A549 (cell line): Measurements from ENCODE around the gene ARHGAP26. TPM values are rescaled to one million over a fixed set of nuclear protein-coding genes. Genes with fewer than 3 reads are reported as not detected.

Experiments
- ATAC-seq, 2 experiments: fragments of 200-7000 bp in 1 of 2; fragments of >200 bp in 1 of 2; cut with Nextera tagmentation in 1 of 2; cut with Tn5 transposase in 1 of 2; 3 replicates each; pipeline versions ENCODE4 v1.8.0 to v1.9.1; 2018 to 2020; ENCODE audit warnings: mild to moderate bottlenecking in 1 of 2, moderate library complexity in 1 of 2
- CTCF ChIA-PET: fragments of 300-600 bp; sonication (Branson Sonifier 250); formaldehyde crosslinking; extraction: SDS; loops from one replicate; lab custom pipeline; 2021; ENCODE audit warnings: antibody characterized with exemption, inconsistent platforms; lab: Yijun Ruan, JAX
- POLR2A ChIA-PET: fragments of 350-600 bp; formaldehyde crosslinking; extraction: SDS; loops from one replicate; lab custom pipeline; 2021; ENCODE audit warnings: antibody characterized with exemption, inconsistent platforms; lab: Yijun Ruan, JAX
- DNase-seq, 2 experiments: peaks; one replicate each; pipeline versions ENCODE4 v3.0.0 to v3.0.0-alpha.2; 2011 to 2016; ENCODE audit warnings: low read depth in 1 of 2, low spot score in 1 of 2
- FAIRE-seq: peaks from 2 replicates; lab custom pipeline; 2011; peaks lifted over from hg19 to GRCh38; lab: Jason Lieb, UNC
- H3K27ac ChIP-seq, 2 experiments: fragments of >200 bp; sonication (Bioruptor Twin); formaldehyde crosslinking; 3 replicates each; pipeline ENCODE4 v1.5.1; 2016 to 2017
- H3K4me1 ChIP-seq: fragments of >200 bp; sonication (Bioruptor Twin); formaldehyde crosslinking; 3 replicates; pipeline ENCODE4 v1.6.1; 2016
- H3K4me2 ChIP-seq: fragments of >200 bp; sonication (Bioruptor Twin); formaldehyde crosslinking; 3 replicates; pipeline ENCODE4 v1.6.1; 2016
- H3K4me3 ChIP-seq: fragments of >200 bp; sonication (Bioruptor Twin); formaldehyde crosslinking; 3 replicates; pipeline ENCODE4 v1.5.1; 2016
- H3K9me3 ChIP-seq: fragments of >200 bp; sonication (Bioruptor Twin); formaldehyde crosslinking; 3 replicates; pipeline ENCODE4 v1.6.1; 2016
- BHLHE40 ChIP-seq: IDR thresholded peaks from 2 replicates; pipeline ENCODE4 v1.6.1; 2012; ENCODE audit warnings: low read depth, low read length, inconsistent platforms
- CBX8 ChIP-seq: fragments of 200-600 bp; sonication (generic); IDR thresholded peaks from 2 replicates; pipeline ENCODE4 v1.6.1; 2016
- CHD2 ChIP-seq: fragments of 150-350 bp; IDR thresholded peaks from 2 replicates; pipeline ENCODE4 v1.6.1; 2014; ENCODE audit warnings: low read length; ENCODE audit not compliant: partially characterized antibody
- CTCF ChIP-seq: fragments of >200 bp; sonication (Bioruptor Twin); formaldehyde crosslinking; IDR thresholded peaks from 3 replicates; pipeline ENCODE4 v1.5.1; 2016
- EHMT2 ChIP-seq: fragments of 200-600 bp; sonication (generic); IDR thresholded peaks from 2 replicates; pipeline ENCODE4 v1.6.1; 2016; ENCODE audit warnings: antibody characterized with exemption, low read depth, mild to moderate bottlenecking, moderate library complexity
- ESRRA ChIP-seq: fragments of 150-350 bp; IDR thresholded peaks from 2 replicates; pipeline ENCODE4 v1.6.1; 2014; ENCODE audit warnings: mild to moderate bottlenecking, low read length, borderline replicate concordance
- FOSB ChIP-seq: fragments of 250-450 bp; sonication (Bioruptor Pico); IDR thresholded peaks from 2 replicates; pipeline ENCODE4 v1.5.0; 2020; ENCODE audit warnings: mild to moderate bottlenecking, moderate library complexity
- HOXB13 ChIP-seq: fragments of 250-450 bp; sonication (Bioruptor Pico); IDR thresholded peaks from 2 replicates; pipeline ENCODE4 v1.5.0; 2020; ENCODE audit warnings: low read depth, mild to moderate bottlenecking, moderate library complexity
- KDM1A ChIP-seq: fragments of 200-600 bp; sonication (generic); IDR thresholded peaks from 2 replicates; pipeline ENCODE4 v1.6.1; 2016; ENCODE audit warnings: low read depth, mild to moderate bottlenecking
- MAFK ChIP-seq: fragments of 450-650 bp; IDR thresholded peaks from 2 replicates; pipeline ENCODE4 v1.6.1; 2014; ENCODE audit not compliant: partially characterized antibody
- MAZ ChIP-seq: fragments of 150-350 bp; IDR thresholded peaks from 2 replicates; pipeline ENCODE4 v1.6.1; 2014; ENCODE audit warnings: antibody characterized with exemption, low read depth, low read length, borderline replicate concordance
- NFE2L2 ChIP-seq: fragments of 150-350 bp; conservative IDR thresholded peaks from 2 replicates; pipeline ENCODE4 v1.6.1; 2014; ENCODE audit warnings: low read length
- NR3C1 ChIP-seq: fragments of >200 bp; sonication (Bioruptor Twin); formaldehyde crosslinking; IDR thresholded peaks from 3 replicates; pipeline ENCODE4 v1.6.1; 2017
- PBX3 ChIP-seq: IDR thresholded peaks from 2 replicates; pipeline ENCODE4 v1.6.1; 2012
- PHF8 ChIP-seq: fragments of 200-600 bp; sonication (generic); IDR thresholded peaks from 2 replicates; pipeline ENCODE4 v1.6.1; 2016; ENCODE audit warnings: low read depth, mild to moderate bottlenecking, antibody characterized with exemption, moderate library complexity, borderline replicate concordance
- POLR2A ChIP-seq: IDR thresholded peaks from 2 replicates; pipeline ENCODE4 v1.6.1; 2012; ENCODE audit warnings: mild to moderate bottlenecking, low read length
- RAD21 ChIP-seq, 2 experiments: fragments of >200 bp in 1 of 2; sonication (Bioruptor Twin) in 1 of 2; formaldehyde crosslinking in 1 of 2; IDR thresholded peaks in 1 of 2; conservative IDR thresholded peaks in 1 of 2; 2 replicates in 1 of 2; 3 replicates in 1 of 2; pipeline ENCODE4 v1.6.1; 2012 to 2018; ENCODE audit warnings: inconsistent platforms in 1 of 2
- RCOR1 ChIP-seq: fragments of 150-350 bp; IDR thresholded peaks from 2 replicates; pipeline ENCODE4 v1.6.1; 2014; ENCODE audit warnings: antibody characterized with exemption, low read length, low read depth
- SMC3 ChIP-seq: fragments of >200 bp; sonication (Bioruptor Twin); formaldehyde crosslinking; IDR thresholded peaks from 3 replicates; pipeline ENCODE4 v1.6.1; 2018; ENCODE audit warnings: inconsistent platforms
- TP53 ChIP-seq: fragments of 250-450 bp; sonication (Bioruptor Pico); IDR thresholded peaks from 2 replicates; pipeline ENCODE4 v1.5.0; 2021; ENCODE audit warnings: mild to moderate bottlenecking, moderate library complexity
- USF2 ChIP-seq: fragments of 450-650 bp; IDR thresholded peaks from 2 replicates; pipeline ENCODE4 v1.6.1; 2014; ENCODE audit warnings: antibody characterized with exemption
- ZNF302 ChIP-seq: fragments of 250-450 bp; sonication (Bioruptor Pico); IDR thresholded peaks from 2 replicates; pipeline ENCODE4 v1.9.0; 2021; ENCODE audit warnings: inconsistent platforms, mild to moderate bottlenecking, moderate library complexity
- WGBS: methylation state at CpG from one replicate; pipeline ENCODE4 v1.1.6; 2017; ENCODE audit errors: missing lambda C conversion rate; 5-methylcytosine and 5-hydroxymethylcytosine counted together
- polyA plus RNA-seq, 4 experiments: library from polyadenylated mRNA; depleted of rRNA in 3 of 4; stranded (reverse); fragments of >200 nt; fragmentation: RNase III in 1 of 4; extraction: RNeasy Plus Mini Kit Qiagen cat#74134 plus additional on column Dnase treatment in 1 of 4; gene quantifications; 2 replicates in 3 of 4; 3 replicates in 1 of 4; pipeline ENCODE4 v1.2.3, GENCODE V29; 2011 to 2017

The ARHGAP26 gene
- polyA plus RNA-seq, 2 of the 4 experiments (the other 2 are of a cell fraction) = 6.6 to 19.1 TPM

- FAIRE-seq (no peak), ATAC-seq (no peak), DNase-seq (no peak)
- WGBS = 83% methylated on average over 2 of the region's 2 CpGs
- no peak overlapping the region for H3K27ac ChIP-seq
- no peak for TF ChIP-seq HOXB13 (CRISPR knock-in tag)
- TF ChIP-seq PHF8 = no peak
- TF ChIP-seq FOSB = no peak
- TF ChIP-seq CHD2 = no peak
- no peak for TF ChIP-seq RAD21 (conservative IDR thresholded peaks at IDR 0.05 in 1 of 2, IDR thresholded peaks at IDR 0.05 in 1 of 2)
- no peak for TF ChIP-seq CBX8
- no peak for TF ChIP-seq CTCF
- no peak for TF ChIP-seq BHLHE40
- no peak for TF ChIP-seq POLR2A
- TF ChIP-seq MAFK = no peak
- no peak for TF ChIP-seq NFE2L2
- no peak for TF ChIP-seq SMC3
- TF ChIP-seq PBX3 = no peak
- TF ChIP-seq TP53 (CRISPR knock-in tag) = no peak
- no peak for TF ChIP-seq EHMT2
- no peak for TF ChIP-seq KDM1A
- TF ChIP-seq NR3C1 = no peak
- H3K9me3 ChIP-seq = no peaks in the 10 kb centered on the region
- no peak overlapping the region for H3K4me3 ChIP-seq
- ChIA-PET CTCF (interaction anchor here (8.1 kb wide), 1 partner anchor 18 kb away, joined by 133 read pairs; no protein-coding TSS in a partner anchor), POLR2A (no interaction called here)
- no peak overlapping the region for H3K4me2 ChIP-seq
- 0 out of 3 replicates have a peak, but pooled peaks cover 6% of the 10 kb centered on the region for H3K4me1 ChIP-seq
Measured at GRCh38 chr5:142894315-142894714, 124.1 kb downstream of the ARHGAP26 start.

- DNase-seq (no peak), FAIRE-seq (no peak), ATAC-seq (no peak)
- CTCF ChIA-PET = interaction anchor here (1.4 kb wide), 1 partner anchor 14 kb away, joined by 5 read pairs; no protein-coding TSS in a partner anchor
- POLR2A ChIA-PET = no interaction called here
- no peak for TF ChIP-seq MAFK
- no peak for TF ChIP-seq ESRRA
- TF ChIP-seq MAZ = no peak
- no peak for TF ChIP-seq ZNF302 (CRISPR knock-in tag)
- TF ChIP-seq RCOR1 = no peak
- TF ChIP-seq TP53 (CRISPR knock-in tag) = no peak
- TF ChIP-seq HOXB13 (CRISPR knock-in tag) = no peak
- no peak for TF ChIP-seq USF2
- Histone ChIP-seq H3K4me3 (no peak overlapping the region), H3K27ac (no peak overlapping the region), H3K4me2 (no peak overlapping the region), H3K9me3 (no peaks in the 10 kb centered on the region), H3K4me1 (0 out of 3 replicates have a peak, but pooled peaks cover 6% of the 10 kb centered on the region)
- WGBS = 100% methylated on average over 1 of the region's 1 CpG
Measured at GRCh38 chr5:142894749-142895148, 124.6 kb downstream of the ARHGAP26 start.
